Measurements from ENCODE around the gene UBE3A. TPM values are rescaled to one million over a fixed set of nuclear protein-coding genes. Genes with fewer than 3 reads are reported as not detected.

The UBE3A gene
- total RNA-seq, 2 experiments from 2014 or later = 124 to 126 TPM

DNA sequence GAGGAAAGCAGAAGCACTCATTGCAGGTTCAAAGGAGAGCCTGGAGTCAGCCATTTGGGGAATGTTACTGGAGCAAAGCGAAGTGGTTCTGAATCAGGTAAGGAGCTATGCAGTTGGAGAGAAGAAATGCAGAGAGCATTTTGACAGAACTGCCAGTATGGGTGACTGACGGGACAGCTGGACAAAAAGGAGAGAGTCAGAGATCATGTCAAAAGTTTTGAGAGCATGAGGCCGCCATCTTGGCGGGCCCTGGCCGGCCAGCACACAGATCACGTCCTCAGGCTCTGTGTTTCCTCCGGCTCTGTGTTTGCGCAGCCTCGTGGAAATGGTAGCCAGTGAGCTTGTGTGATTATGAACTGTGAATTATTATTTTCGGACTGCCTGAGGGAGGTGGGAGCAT is 29.8 kb upstream of the UBE3A start:
- Histone ChIP-seq H3K36me3 (ENCODE audit: insufficient read depth, low read length) (no peaks in the 10 kb centered on the region), H3K9me3 (ENCODE audit: control insufficient read depth in 1 of 2, insufficient read depth in 1 of 2, low read length in 2 of 2) (peaks cover 0 to 4% of the 10 kb centered on the region in 2 experiments), H3K27me3 (ENCODE audit: control insufficient read depth in 1 of 2, insufficient read depth in 2 of 2, low read length in 2 of 2) (no peaks in the 10 kb centered on the region), H3K4me1 (ENCODE audit: insufficient read depth, low read length) (no peaks in the 10 kb centered on the region), H3K4me3 (ENCODE audit: low read length) (no peak overlapping the region), H3K27ac (ENCODE audit: low read depth in 1 of 2, low read length in 2 of 2) (no peak overlapping the region)
- H3K27me3 Mint-ChIP-seq = peaks cover 22% of the 10 kb centered on the region
- intact Hi-C loops (cut with DNase I, micrococcal nuclease) = no loop called here
- peaks cover 2% of the 10 kb centered on the region for H3K9me3 Mint-ChIP-seq
- no peak for DNase-seq
- POLR2A ChIA-PET = interaction anchor here (1.6 kb wide), 1 partner anchor 29 kb away, joined by 3 read pairs; no protein-coding TSS in a partner anchor
- no peaks in the 10 kb centered on the region for H3K36me3 Mint-ChIP-seq (ENCODE audit: low read depth)
- TF ChIP-seq, protein P1, sequence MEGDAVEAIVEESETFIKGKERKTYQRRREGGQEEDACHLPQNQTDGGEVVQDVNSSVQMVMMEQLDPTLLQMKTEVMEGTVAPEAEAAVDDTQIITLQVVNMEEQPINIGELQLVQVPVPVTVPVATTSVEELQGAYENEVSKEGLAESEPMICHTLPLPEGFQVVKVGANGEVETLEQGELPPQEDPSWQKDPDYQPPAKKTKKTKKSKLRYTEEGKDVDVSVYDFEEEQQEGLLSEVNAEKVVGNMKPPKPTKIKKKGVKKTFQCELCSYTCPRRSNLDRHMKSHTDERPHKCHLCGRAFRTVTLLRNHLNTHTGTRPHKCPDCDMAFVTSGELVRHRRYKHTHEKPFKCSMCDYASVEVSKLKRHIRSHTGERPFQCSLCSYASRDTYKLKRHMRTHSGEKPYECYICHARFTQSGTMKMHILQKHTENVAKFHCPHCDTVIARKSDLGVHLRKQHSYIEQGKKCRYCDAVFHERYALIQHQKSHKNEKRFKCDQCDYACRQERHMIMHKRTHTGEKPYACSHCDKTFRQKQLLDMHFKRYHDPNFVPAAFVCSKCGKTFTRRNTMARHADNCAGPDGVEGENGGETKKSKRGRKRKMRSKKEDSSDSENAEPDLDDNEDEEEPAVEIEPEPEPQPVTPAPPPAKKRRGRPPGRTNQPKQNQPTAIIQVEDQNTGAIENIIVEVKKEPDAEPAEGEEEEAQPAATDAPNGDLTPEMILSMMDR (IDR thresholded peaks at IDR 0.05) = no peak
- no peak for ATAC-seq (ENCODE audit: poor library complexity)
- CTCF ChIA-PET = no interaction called here
- no peaks in the 10 kb centered on the region for H3K4me1 Mint-ChIP-seq (ENCODE audit: low read depth)
- H3K27ac Mint-ChIP-seq = no peak overlapping the region
- no peak overlapping the region for H3K4me3 Mint-ChIP-seq

DNA sequence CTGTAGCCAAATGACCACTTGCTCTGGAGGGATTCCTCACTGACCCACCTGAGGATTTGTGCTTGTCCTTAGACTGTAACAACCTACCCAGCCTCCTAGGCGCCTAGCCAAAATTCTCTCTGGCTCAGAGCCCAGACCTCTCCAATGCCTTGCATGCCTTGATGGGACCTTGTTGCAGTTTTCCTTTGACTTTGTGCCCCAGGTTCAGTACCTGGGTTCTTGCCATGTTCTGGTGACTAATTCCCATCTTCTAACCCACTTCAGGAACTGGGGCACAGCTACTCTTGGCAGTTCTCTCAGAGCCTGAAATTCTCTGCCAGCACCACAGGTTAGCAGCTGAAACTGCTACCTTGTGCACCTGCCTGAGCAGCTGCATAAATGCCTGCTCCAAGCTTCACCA is 27.0 kb upstream of the UBE3A start:
- no peak overlapping the region for H3K27ac ChIP-seq (ENCODE audit: low read depth in 1 of 2, low read length in 2 of 2)
- ChIA-PET POLR2A (no interaction called here), CTCF (no interaction called here)
- H3K9me3 Mint-ChIP-seq = no peaks in the 10 kb centered on the region
- no peaks in the 10 kb centered on the region for H3K4me1 ChIP-seq (ENCODE audit: insufficient read depth, low read length)
- H3K4me3 Mint-ChIP-seq = no peak overlapping the region
- no peak overlapping the region for H3K4me3 ChIP-seq (ENCODE audit: low read length)
- intact Hi-C loops (cut with DNase I, micrococcal nuclease) = no loop called here
- H3K36me3 Mint-ChIP-seq (ENCODE audit: low read depth) = no peaks in the 10 kb centered on the region
- peaks cover 24% of the 10 kb centered on the region for H3K27me3 Mint-ChIP-seq
- DNase-seq (no peak), ATAC-seq (ENCODE audit: poor library complexity) (no peak)
- H3K27me3 ChIP-seq (ENCODE audit: control insufficient read depth in 1 of 2, insufficient read depth in 2 of 2, low read length in 2 of 2) = no peaks in the 10 kb centered on the region
- peaks cover 0 to 4% of the 10 kb centered on the region in 2 experiments for H3K9me3 ChIP-seq (ENCODE audit: control insufficient read depth in 1 of 2, insufficient read depth in 1 of 2, low read length in 2 of 2)
- no peak overlapping the region for H3K27ac Mint-ChIP-seq
- TF ChIP-seq, protein P1 (IDR thresholded peaks at IDR 0.05) = no peak
- no peaks in the 10 kb centered on the region for H3K4me1 Mint-ChIP-seq (ENCODE audit: low read depth)
- no peaks in the 10 kb centered on the region for H3K36me3 ChIP-seq (ENCODE audit: insufficient read depth, low read length)

DNA sequence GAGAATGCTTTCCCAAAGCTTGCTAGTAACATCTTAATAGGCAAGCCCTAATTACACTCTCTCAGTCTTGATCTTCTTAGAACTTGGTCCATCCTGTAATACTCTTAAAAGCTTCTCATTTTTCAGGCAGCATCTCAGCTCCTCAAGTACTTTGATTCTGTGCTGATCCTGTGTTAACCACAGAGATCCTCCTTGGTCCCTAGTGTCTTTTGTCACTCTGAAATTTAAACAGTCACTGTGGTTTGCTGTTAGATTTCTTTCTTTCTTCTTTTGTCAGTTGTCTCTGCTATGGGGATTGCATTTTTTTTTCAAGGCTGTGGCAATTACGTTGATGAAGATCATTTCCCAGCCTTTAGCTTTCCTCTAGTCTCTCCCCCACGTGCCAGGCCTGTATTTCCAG is 26.0 kb upstream of the UBE3A start:
- peaks cover 0 to 4% of the 10 kb centered on the region in 2 experiments for H3K9me3 ChIP-seq (ENCODE audit: control insufficient read depth in 1 of 2, insufficient read depth in 1 of 2, low read length in 2 of 2)
- H3K9me3 Mint-ChIP-seq = no peaks in the 10 kb centered on the region
- POLR2A ChIA-PET = no interaction called here
- H3K4me3 Mint-ChIP-seq = no peak overlapping the region
- no peaks in the 10 kb centered on the region for H3K4me1 ChIP-seq (ENCODE audit: insufficient read depth, low read length)
- DNase-seq = no peak
- H3K36me3 Mint-ChIP-seq (ENCODE audit: low read depth) = no peaks in the 10 kb centered on the region
- H3K4me3 ChIP-seq (ENCODE audit: low read length) = no peak overlapping the region
- H3K27ac Mint-ChIP-seq = no peak overlapping the region
- peaks cover 24% of the 10 kb centered on the region for H3K27me3 Mint-ChIP-seq
- TF ChIP-seq, protein P1 (IDR thresholded peaks at IDR 0.05) = no peak
- intact Hi-C loops (cut with DNase I, micrococcal nuclease) = no loop called here
- no peak for ATAC-seq (ENCODE audit: poor library complexity)
- CTCF ChIA-PET = no interaction called here
- H3K4me1 Mint-ChIP-seq (ENCODE audit: low read depth) = no peaks in the 10 kb centered on the region
- H3K27me3 ChIP-seq (ENCODE audit: control insufficient read depth in 1 of 2, insufficient read depth in 2 of 2, low read length in 2 of 2) = no peaks in the 10 kb centered on the region
- H3K27ac ChIP-seq (ENCODE audit: low read depth in 1 of 2, low read length in 2 of 2) = no peak overlapping the region
- no peaks in the 10 kb centered on the region for H3K36me3 ChIP-seq (ENCODE audit: insufficient read depth, low read length)

Measured in CD4-positive, alpha-beta T cell (primary cell).